ENCODE measurements around the gene MYEF2. TPM values are rescaled to one million over a fixed set of nuclear protein-coding genes. Genes with fewer than 3 reads are reported as not detected.

The MYEF2 gene
- total and polyA plus RNA-seq, 8 donors = 6.0 to 193 (median 22.5) TPM

DNA sequence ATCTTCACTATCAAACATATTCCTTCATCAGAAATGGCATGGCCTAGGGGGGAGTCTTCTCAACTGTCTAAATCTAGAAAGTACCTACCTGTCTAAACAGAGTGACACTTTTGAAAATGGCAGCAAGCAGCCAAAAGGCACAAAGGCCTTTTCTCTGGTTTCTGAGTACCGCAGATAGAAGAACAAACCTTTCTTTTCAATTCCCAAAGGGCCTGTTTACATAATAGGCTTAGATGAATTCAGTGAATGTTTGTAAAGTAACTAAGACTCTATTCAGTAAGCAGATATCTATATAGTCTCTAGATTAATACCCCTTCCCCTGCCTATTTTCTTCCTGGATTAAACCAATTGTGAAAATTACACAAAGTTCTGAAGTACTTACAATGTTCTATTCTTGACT, 7.1 kb downstream of the MYEF2 start:
- intact Hi-C loops (cut with DNase I; ENCODE audit: low total_unique reads) = no loop called here
- DNase-seq = no peak
- WGBS, 5 donors = 26 to 57% (median 34%) methylated on average over 1 of the region's 1 CpG
- no peaks in the 10 kb centered on the region for H3K27me3 ChIP-seq
- no peak overlapping the region for H3K27ac ChIP-seq
- TF ChIP-seq POLR2A (IDR thresholded peaks at IDR 0.05) (no peak), EP300 (IDR thresholded peaks at IDR 0.05) (no peak), POLR2AphosphoS5 (IDR thresholded peaks at IDR 0.05) (no peak)
- TF ChIP-seq, protein P1, sequence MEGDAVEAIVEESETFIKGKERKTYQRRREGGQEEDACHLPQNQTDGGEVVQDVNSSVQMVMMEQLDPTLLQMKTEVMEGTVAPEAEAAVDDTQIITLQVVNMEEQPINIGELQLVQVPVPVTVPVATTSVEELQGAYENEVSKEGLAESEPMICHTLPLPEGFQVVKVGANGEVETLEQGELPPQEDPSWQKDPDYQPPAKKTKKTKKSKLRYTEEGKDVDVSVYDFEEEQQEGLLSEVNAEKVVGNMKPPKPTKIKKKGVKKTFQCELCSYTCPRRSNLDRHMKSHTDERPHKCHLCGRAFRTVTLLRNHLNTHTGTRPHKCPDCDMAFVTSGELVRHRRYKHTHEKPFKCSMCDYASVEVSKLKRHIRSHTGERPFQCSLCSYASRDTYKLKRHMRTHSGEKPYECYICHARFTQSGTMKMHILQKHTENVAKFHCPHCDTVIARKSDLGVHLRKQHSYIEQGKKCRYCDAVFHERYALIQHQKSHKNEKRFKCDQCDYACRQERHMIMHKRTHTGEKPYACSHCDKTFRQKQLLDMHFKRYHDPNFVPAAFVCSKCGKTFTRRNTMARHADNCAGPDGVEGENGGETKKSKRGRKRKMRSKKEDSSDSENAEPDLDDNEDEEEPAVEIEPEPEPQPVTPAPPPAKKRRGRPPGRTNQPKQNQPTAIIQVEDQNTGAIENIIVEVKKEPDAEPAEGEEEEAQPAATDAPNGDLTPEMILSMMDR (IDR thresholded peaks at IDR 0.05) = no peak
- no peaks in the 10 kb centered on the region for H3K4me1 ChIP-seq
- H3K36me3 ChIP-seq = peaks cover 0 to 4% (median 0%) of the 10 kb centered on the region in 4 donors
- H3K4me3 ChIP-seq = no peak overlapping the region
- no peaks in the 10 kb centered on the region for H3K9me3 ChIP-seq

DNA sequence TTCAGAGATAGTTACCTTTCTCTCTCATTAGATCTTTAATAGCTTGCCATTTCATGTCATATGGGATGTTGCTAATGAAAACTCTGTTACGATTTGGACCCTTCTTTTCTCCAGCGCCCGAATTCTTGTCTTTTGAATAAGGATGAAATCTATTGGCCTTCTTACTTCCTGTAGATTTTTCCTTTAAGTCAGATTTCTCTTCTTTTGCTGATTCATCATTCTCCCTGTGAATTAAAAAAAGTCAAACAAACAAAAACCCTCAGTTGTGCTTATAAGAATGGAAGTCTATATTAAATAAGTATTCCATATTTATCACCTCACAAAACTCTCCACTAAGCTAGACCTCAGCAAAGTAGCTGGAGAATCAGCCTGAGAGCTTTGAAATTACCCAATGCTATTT, 9.5 kb downstream of the MYEF2 start:
- no peaks in the 10 kb centered on the region for H3K27me3 ChIP-seq
- no peak overlapping the region for H3K27ac ChIP-seq
- no peak for TF ChIP-seq POLR2AphosphoS5 (IDR thresholded peaks at IDR 0.05)
- no peak for TF ChIP-seq EP300 (IDR thresholded peaks at IDR 0.05)
- intact Hi-C loops (cut with DNase I; ENCODE audit: low total_unique reads) = no loop called here
- H3K4me3 ChIP-seq = no peak overlapping the region
- no peaks in the 10 kb centered on the region for H3K9me3 ChIP-seq
- 63 to 67% (median 63%) methylated on average over 3 of the region's 3 CpGs for WGBS, 5 donors
- H3K36me3 ChIP-seq = peaks cover 0 to 4% (median 0%) of the 10 kb centered on the region in 4 donors
- DNase-seq = no peak
- H3K4me1 ChIP-seq = no peaks in the 10 kb centered on the region

DNA sequence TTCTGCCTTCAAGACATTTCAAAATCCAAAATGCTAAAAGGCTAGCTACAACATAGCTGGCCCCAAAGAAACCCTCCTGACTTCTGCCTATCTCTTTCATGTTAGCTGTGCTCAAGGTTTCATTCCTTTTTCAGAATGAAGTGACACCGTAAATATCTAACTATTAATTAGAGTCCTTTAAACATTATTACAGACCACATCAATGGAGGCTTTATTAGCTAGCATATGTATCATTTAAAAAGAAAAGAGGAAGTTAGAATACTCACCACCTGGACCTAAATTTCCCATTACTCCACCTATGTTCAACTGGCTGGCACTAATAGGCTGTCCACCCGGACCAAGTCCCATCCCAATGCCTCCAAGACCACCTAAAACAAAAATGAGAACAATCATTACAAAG, 24.6 kb downstream of the MYEF2 start:
- TF ChIP-seq POLR2A (IDR thresholded peaks at IDR 0.05) = no peak
- TF ChIP-seq, protein P1 (IDR thresholded peaks at IDR 0.05) = no peak
- TF ChIP-seq EP300 (IDR thresholded peaks at IDR 0.05) = no peak
- no peak overlapping the region for H3K4me3 ChIP-seq
- intact Hi-C loops (cut with DNase I; ENCODE audit: low total_unique reads) = no loop called here
- no peak overlapping the region for H3K27ac ChIP-seq
- WGBS, 5 donors = 93 to 97% (median 95%) methylated on average over 2 of the region's 2 CpGs
- H3K36me3 ChIP-seq = peaks cover 2 to 30% (median 14%) of the 10 kb centered on the region in 4 donors
- H3K9me3 ChIP-seq = no peaks in the 10 kb centered on the region
- no peak for DNase-seq
- H3K4me1 ChIP-seq = no peaks in the 10 kb centered on the region
- H3K27me3 ChIP-seq = no peaks in the 10 kb centered on the region

DNA sequence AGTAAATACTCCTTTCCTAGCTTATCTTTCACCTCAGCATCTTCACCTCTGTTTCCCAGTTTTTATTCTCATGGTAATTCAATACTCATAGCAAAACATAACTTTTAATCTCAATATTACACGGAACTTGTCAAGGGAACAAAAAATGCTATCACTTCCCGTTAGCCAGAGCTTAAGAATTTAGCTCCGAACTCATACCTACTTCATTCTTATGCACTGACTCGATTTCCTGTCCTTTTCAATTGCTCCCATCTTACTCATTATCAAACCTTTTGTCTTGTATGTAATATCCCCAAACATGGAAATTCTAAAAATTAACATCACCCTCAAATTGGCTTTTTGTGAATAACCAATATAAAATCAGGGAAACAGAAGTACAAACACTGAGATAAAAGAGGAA, 28.2 kb downstream of the MYEF2 start:
- intact Hi-C loops (cut with DNase I; ENCODE audit: low total_unique reads) = no loop called here
- H3K27me3 ChIP-seq = no peaks in the 10 kb centered on the region
- WGBS, 5 donors = 85 to 88% (median 87%) methylated on average over 4 of the region's 4 CpGs
- no peak overlapping the region for H3K4me3 ChIP-seq
- no peak overlapping the region for H3K27ac ChIP-seq
- DNase-seq = no peak
- TF ChIP-seq, protein P1 (IDR thresholded peaks at IDR 0.05) = no peak
- TF ChIP-seq POLR2A (IDR thresholded peaks at IDR 0.05) (no peak), EP300 (IDR thresholded peaks at IDR 0.05) (no peak), POLR2AphosphoS5 (IDR thresholded peaks at IDR 0.05) (no peak)
- peaks cover 2 to 22% (median 12%) of the 10 kb centered on the region in 4 donors for H3K36me3 ChIP-seq
- H3K9me3 ChIP-seq = no peaks in the 10 kb centered on the region
- H3K4me1 ChIP-seq = peaks cover 0 to 10% (median 0%) of the 10 kb centered on the region in 4 donors

DNA sequence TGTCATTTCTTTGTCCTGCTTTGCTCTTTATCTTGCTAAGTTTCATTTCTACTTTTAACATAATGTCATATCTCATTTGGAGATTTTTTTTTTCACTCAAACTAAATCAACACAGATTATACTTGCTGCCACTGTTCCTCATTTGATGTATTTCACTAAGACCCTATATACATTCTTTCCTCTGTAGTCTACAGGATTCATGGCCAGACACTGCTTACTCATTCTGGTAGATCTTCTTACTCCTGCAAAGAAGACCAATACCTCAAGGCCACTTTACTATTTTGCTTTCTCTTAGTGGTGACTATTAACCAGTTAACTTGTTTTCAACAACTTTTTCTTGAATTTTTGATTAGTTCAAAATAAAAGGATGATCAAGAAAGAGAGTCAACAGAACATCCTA, 30.7 kb downstream of the MYEF2 start:
- peaks cover 0 to 31% (median 3%) of the 10 kb centered on the region in 4 donors for H3K4me1 ChIP-seq
- no peak for DNase-seq
- TF ChIP-seq POLR2A (IDR thresholded peaks at IDR 0.05) = no peak
- no peak for TF ChIP-seq POLR2AphosphoS5 (IDR thresholded peaks at IDR 0.05)
- TF ChIP-seq, protein P1 (IDR thresholded peaks at IDR 0.05) = no peak
- TF ChIP-seq EP300 (IDR thresholded peaks at IDR 0.05) = no peak
- no peak overlapping the region for H3K27ac ChIP-seq
- peaks cover 0 to 17% (median 6%) of the 10 kb centered on the region in 4 donors for H3K36me3 ChIP-seq
- H3K4me3 ChIP-seq = no peak overlapping the region
- intact Hi-C loops (cut with DNase I; ENCODE audit: low total_unique reads) = no loop called here
- no peaks in the 10 kb centered on the region for H3K27me3 ChIP-seq
- H3K9me3 ChIP-seq = no peaks in the 10 kb centered on the region
